Measurements from ENCODE around the gene ARHGAP10. TPM values are rescaled to one million over a fixed set of nuclear protein-coding genes. Genes with fewer than 3 reads are reported as not detected.
"Not testable (repeated sequence)": the region's sequence is repeated elsewhere in the genome, so short reads cannot be mapped to it uniquely, and the experiment has no call there.

The ARHGAP10 gene
- total and polyA plus RNA-seq, 10 of the 15 experiments (the other 5 are each of a cell fraction or from before 2014, with no cell fraction given), result 1.3 to 25.8 (median 17.2) TPM

- no peak for TF ChIP-seq ZNF217 (IDR thresholded peaks at IDR 0.05)
- TF ChIP-seq NR2C1 (IDR thresholded peaks at IDR 0.05), result no peak
- TF ChIP-seq SUZ12 (IDR thresholded peaks at IDR 0.05; ENCODE audit: unreplicated experiment), result no peak
- TF ChIP-seq NFXL1 (IDR thresholded peaks at IDR 0.05; ENCODE audit: borderline replicate concordance), result no peak
- TF ChIP-seq SMC3 (IDR thresholded peaks at IDR 0.05; ENCODE audit: borderline replicate concordance, low read length), result no peak
- TF ChIP-seq BCLAF1 (IDR thresholded peaks at IDR 0.05), result no peak
Observed at GRCh38 chr4:147996859-147997258, 265.0 kb downstream of the ARHGAP10 start (continued).

GRCh38 chr4:148000038-148000437 is 268.1 kb downstream of the ARHGAP10 start:
- intact Hi-C loops (cut with micrococcal nuclease; ENCODE audit: unreplicated experiment); H3K4me2 ChIP-seq (ENCODE audit: control insufficient read depth, insufficient read depth); H3K27ac ChIP-seq (ENCODE audit: control insufficient read depth, insufficient read depth); H3K27me3 ChIP-seq (replicated peaks in 1 of 2; ENCODE audit: control insufficient read depth in 2 of 2, insufficient read depth in 2 of 2, low read length in 1 of 2); DNase-seq (ENCODE audit: low read depth, low spot score); SMC1A ChIA-PET (ENCODE audit: uncharacterized antibody, unreplicated experiment); BruUV-seq (replicated peaks); H2AFZ ChIP-seq (ENCODE audit: control insufficient read depth, low read depth, low read length); H4K20me1 ChIP-seq (ENCODE audit: control insufficient read depth, insufficient read depth); H3K9me3 ChIP-seq (replicated peaks; ENCODE audit: control insufficient read depth, insufficient read depth, low read length); POLR2A ChIA-PET; CTCF ChIA-PET; FAIRE-seq; H3K36me3 ChIP-seq (ENCODE audit: control insufficient read depth in 2 of 2, insufficient read depth in 2 of 2, low read length in 1 of 2); H3K4me1 ChIP-seq (ENCODE audit: control insufficient read depth, insufficient read depth, low read length); H3K79me2 ChIP-seq (ENCODE audit: control insufficient read depth, insufficient read depth, low read length); H3K4me3 ChIP-seq; RAD21 ChIA-PET (ENCODE audit: unreplicated experiment); ATAC-seq; in situ Hi-C loops (cut with MboI); H3K9ac ChIP-seq (ENCODE audit: control insufficient read depth, insufficient read depth, low read length): not testable (repeated sequence)
- WGBS (ENCODE audit: insufficient coverage, insufficient replicate concordance, low lambda C conversion rate, missing lambda C conversion rate), result 0% methylated on average over 1 of the region's 1 CpG

Data from GM12878 (cell line).